HCT116 (cell line): ENCODE results near the gene MFAP1. TPM values are rescaled to one million over a fixed set of nuclear protein-coding genes. Genes with fewer than 3 reads are reported as not detected.

Experiments
- ATAC-seq: fragments of 200-7000 bp; cut with Tn5 transposase; 2 replicates; pipeline ENCODE4 v1.9.1; 2020; ENCODE audit warnings: mild to moderate bottlenecking, moderate library complexity
- BruUV-seq: library from RNA; stranded (reverse); fragments of 400-500 nt; replicated peaks from 2 replicates; lab custom pipeline; 2021; lab: Mats Ljungman, UMichigan
- CTCF ChIA-PET: fragments of 300-600 bp; sonication (Branson Sonifier 250); formaldehyde crosslinking; loops from one replicate; lab custom pipeline; 2021; ENCODE audit warnings: antibody characterized with exemption; lab: Charles Lee
- POLR2A ChIA-PET: fragments of 300-600, 350-600 bp; sonication (Branson Sonifier 250); formaldehyde crosslinking; loops from one replicate; lab custom pipeline; 2021; ENCODE audit warnings: antibody characterized with exemption; lab: Charles Lee
- RAD21 ChIA-PET, 2 experiments: fragments of 300-600 bp; sonication (Branson Sonifier 250); formaldehyde crosslinking; loops; one replicate each; lab custom pipeline; 2023; ENCODE audit warnings: low total read pairs in 2 of 2; ENCODE audit not compliant: uncharacterized antibody in 2 of 2, unreplicated experiment in 2 of 2, low non-redundant PET in 1 of 2; lab: Charles Lee
- DNase-seq: peaks from one replicate; pipeline ENCODE4 v3.0.0-alpha.2; 2010; ENCODE audit warnings: low read depth, low spot score
- H2AFZ ChIP-seq: fragments of 200-600 bp; shearing (Covaris generic), sonication (generic); 2 replicates; pipeline ENCODE4 v1.6.1; 2017; ENCODE audit warnings: low read depth, mixed run types, mixed read lengths, antibody characterized with exemption, low read length; ENCODE audit not compliant: poor library complexity, severe bottlenecking
- H3K27ac ChIP-seq: 2 replicates; pipeline ENCODE4 v1.5.1; 2012; ENCODE audit warnings: low read depth, low read length
- H3K27me3 ChIP-seq: fragments of 200-600 bp; sonication (generic); 2 replicates; pipeline ENCODE4 v1.6.1; 2016; ENCODE audit warnings: mixed run types, low read length, mixed read lengths; ENCODE audit not compliant: insufficient read depth
- H3K36me3 ChIP-seq, 2 experiments: fragments of 200-500 bp in 1 of 2; fragments of 200-600 bp in 1 of 2; sonication (Bioruptor generic) in 1 of 2; sonication (generic) in 1 of 2; 2 replicates each; pipeline versions ENCODE4 v1.5.1 to v1.6.1; 2014 to 2016; ENCODE audit warnings: low read length in 2 of 2, inconsistent platforms in 1 of 2, mixed read lengths in 1 of 2, mixed run types in 1 of 2; ENCODE audit not compliant: insufficient read depth in 2 of 2, control insufficient read depth in 1 of 2
- H3K4me1 ChIP-seq, 2 experiments: fragments of 200-600 bp in 1 of 2; sonication (generic) in 1 of 2; 2 replicates each; pipeline versions ENCODE4 v1.5.1 to v1.6.1; 2012 to 2017; ENCODE audit warnings: low read length in 2 of 2, inconsistent platforms in 1 of 2, mild to moderate bottlenecking in 1 of 2, mixed read lengths in 1 of 2, mixed run types in 1 of 2, moderate library complexity in 1 of 2; ENCODE audit not compliant: insufficient read depth in 2 of 2, control insufficient read depth in 1 of 2
- H3K4me2 ChIP-seq: fragments of 200-600 bp; sonication (generic); 2 replicates; pipeline ENCODE4 v1.6.1; 2017; ENCODE audit warnings: mixed run types, low read length, mixed read lengths
- H3K4me3 ChIP-seq, 2 experiments: fragments of 200-600 bp in 1 of 2; sonication (generic) in 1 of 2; replicated peaks in 1 of 2; 2 replicates each; pipeline ENCODE4 v1.5.1; 2011 to 2016; ENCODE audit warnings: low read length in 2 of 2, control low read depth in 1 of 2, low read depth in 1 of 2, mild to moderate bottlenecking in 1 of 2, mixed read lengths in 1 of 2, mixed run types in 1 of 2
- H3K79me2 ChIP-seq: fragments of 200-600 bp; sonication (generic); 2 replicates; pipeline ENCODE4 v1.6.1; 2017; ENCODE audit warnings: mild to moderate bottlenecking, mixed run types, low read length, moderate library complexity, mixed read lengths; ENCODE audit not compliant: insufficient read depth
- H3K9ac ChIP-seq: fragments of 200-600 bp; sonication (generic); 2 replicates; pipeline ENCODE4 v1.6.1; 2016; ENCODE audit warnings: low read length, mixed read lengths
- H3K9me2 ChIP-seq: fragments of 200-600 bp; sonication (generic), shearing (Covaris generic); 2 replicates; pipeline ENCODE4 v1.6.1; 2017; ENCODE audit warnings: mixed run types, mild to moderate bottlenecking, moderate library complexity; ENCODE audit not compliant: insufficient read depth
- H3K9me3 ChIP-seq, 2 experiments: fragments of 200-500 bp in 1 of 2; fragments of 200-600 bp in 1 of 2; sonication (Bioruptor generic) in 1 of 2; sonication (generic) in 1 of 2; 2 replicates each; pipeline ENCODE4 v1.6.1; 2014 to 2017; ENCODE audit warnings: low read length in 2 of 2, mixed read lengths in 2 of 2, inconsistent platforms in 1 of 2, low read depth in 1 of 2, mild to moderate bottlenecking in 1 of 2, mixed run types in 1 of 2, moderate library complexity in 1 of 2; ENCODE audit not compliant: control insufficient read depth in 1 of 2, insufficient read depth in 1 of 2
- H4K20me1 ChIP-seq: fragments of 200-600 bp; sonication (generic), shearing (Covaris generic); 2 replicates; pipeline ENCODE4 v1.6.1; 2017; ENCODE audit warnings: mixed run types, mild to moderate bottlenecking, moderate library complexity; ENCODE audit not compliant: insufficient read depth
- ATF3 ChIP-seq: IDR thresholded peaks from 2 replicates; pipeline ENCODE4 v1.6.1; 2012
- EZH2 ChIP-seq: fragments of 200-600 bp; sonication (generic); IDR thresholded peaks from 2 replicates; pipeline ENCODE4 v1.6.1; 2017; ENCODE audit warnings: antibody characterized with exemption, mixed run types
- FOSL1 ChIP-seq: IDR thresholded peaks from 2 replicates; pipeline ENCODE4 v1.6.1; 2012; ENCODE audit warnings: low read depth
- RAD21 ChIP-seq: IDR thresholded peaks from 2 replicates; pipeline ENCODE4 v1.6.1; 2012; ENCODE audit warnings: low read depth, mild to moderate bottlenecking
- SIN3A ChIP-seq: IDR thresholded peaks from 2 replicates; pipeline ENCODE4 v1.6.1; 2012; ENCODE audit warnings: low read depth
- ZFX ChIP-seq: fragments of 450-650 bp; IDR thresholded peaks from 2 replicates; pipeline ENCODE4 v1.6.1; 2017
- intact Hi-C: fragments of 100-400 bp; cut with micrococcal nuclease; formaldehyde crosslinking; loops from 2 replicates; pipeline ENCODE4 v1.10.0; 2022
- total RNA-seq: library from RNA; stranded (reverse); gene quantifications from one replicate; pipeline ENCODE4 v1.2.1, GENCODE V29; 2021; ENCODE audit not compliant: unreplicated experiment

Gene MFAP1
- total RNA-seq, 1 experiment from 2014 or later = 32.7 TPM

GRCh38 chr15:43793647-43794046 is 30.8 kb downstream of the MFAP1 start:
- Histone ChIP-seq H3K27ac (peak overlapping the region; percentile 93; the same call in 1 of the 2 replicates), H3K36me3 (peaks cover 30 to 40% of the 10 kb centered on the region in 2 experiments), H3K9me3 (no peaks in the 10 kb centered on the region), H3K9ac (peak overlapping the region; percentile 100), H3K4me1 (peaks cover 13 to 17% of the 10 kb centered on the region in 2 experiments), H3K27me3 (no peaks in the 10 kb centered on the region), H3K9me2 (no peaks in the 10 kb centered on the region), H3K79me2 (peaks cover 37% of the 10 kb centered on the region), H4K20me1 (no peaks in the 10 kb centered on the region), H2AFZ (no peak overlapping the region), H3K4me2 (peak overlapping the region; percentile 97), H3K4me3 (peak overlapping the region; percentile 99 to 100)
- ChIA-PET CTCF (no interaction called here), RAD21 (no interaction called here), POLR2A (interaction anchor here (2.9 kb wide), 1 partner anchor 17 kb away, joined by 8 read pairs; the partner anchor contains the start of gene ELL3)
- BruUV-seq = no TSS peak
- ATAC-seq = no peak
- TF ChIP-seq SIN3A = no peak
- TF ChIP-seq FOSL1 = no peak
- TF ChIP-seq ATF3 = no peak
- intact Hi-C loops = no loop called here
- DNase-seq = no peak

GRCh38 chr15:43792761-43793476 is 31.6 kb downstream of the MFAP1 start:
- DNase-seq = no peak
- ChIA-PET CTCF (no interaction called here), RAD21 (no interaction called here)
- Histone ChIP-seq H3K4me2 (peak overlapping the region; percentile 97), H3K9ac (peak overlapping the region; percentile 100), H3K4me3 (peak overlapping the region; percentile 99 to 100), H3K27me3 (no peaks in the 10 kb centered on the region), H3K27ac (peak overlapping the region; percentile 93), H3K36me3 (peaks cover 28 to 40% of the 10 kb centered on the region in 2 experiments), H4K20me1 (no peaks in the 10 kb centered on the region), H3K4me1 (peaks cover 13 to 17% of the 10 kb centered on the region in 2 experiments), H2AFZ (no peak overlapping the region)
- BruUV-seq = no TSS peak
- TF ChIP-seq EZH2 = no peak
- TF ChIP-seq ZFX = peak; percentile 37; the same call in 1 of the 2 replicates
- TF ChIP-seq RAD21 = no peak
- TF ChIP-seq, all 23 proteins: peak for 1
- peaks cover 37% of the 10 kb centered on the region for H3K79me2 ChIP-seq
- ATAC-seq = no peak
- no peaks in the 10 kb centered on the region for H3K9me2 ChIP-seq
- POLR2A ChIA-PET = interaction anchor here (2.9 kb wide), 1 partner anchor 16 kb away, joined by 8 read pairs; the partner anchor contains the start of gene ELL3
- intact Hi-C loops = no loop called here
- no peaks in the 10 kb centered on the region for H3K9me3 ChIP-seq
